ENCODE measurements around the gene CDKN1B. TPM values are rescaled to one million over a fixed set of nuclear protein-coding genes. Genes with fewer than 3 reads are reported as not detected.

The CDKN1B gene
- total and polyA plus RNA-seq, 2 of the 13 experiments (the other 11 are each of a cell fraction or from before 2014, with no cell fraction given): 20.1 to 37.2 TPM

GRCh38 chr12:12734054-12734453 is 16.9 kb downstream of the CDKN1B start:
- intact Hi-C loops (cut with micrococcal nuclease; ENCODE audit: unreplicated experiment): no loop called here
- WGBS (ENCODE audit: low lambda C conversion rate): 62% methylated on average over 2 of the region's 2 CpGs
- H4K20me1 ChIP-seq (ENCODE audit: insufficient read depth, low read length): no peaks in the 10 kb centered on the region
- TF ChIP-seq ZNF501 (CRISPR knock-in tag; IDR thresholded peaks at IDR 0.05) (no peak), YEATS2 (CRISPR knock-in tag; IDR thresholded peaks at IDR 0.05; ENCODE audit: borderline replicate concordance) (no peak), ETV5 (CRISPR knock-in tag; IDR thresholded peaks at IDR 0.05; ENCODE audit: borderline replicate concordance) (no peak), HCFC1 (IDR thresholded peaks at IDR 0.05; ENCODE audit: low read depth, low read length) (no peak), SIX1 (CRISPR knock-in tag; IDR thresholded peaks at IDR 0.05; ENCODE audit: borderline replicate concordance) (peak; percentile 64; the same call in 1 of the 2 replicates), NFYC (CRISPR knock-in tag; IDR thresholded peaks at IDR 0.05) (no peak), ZBTB34 (CRISPR knock-in tag; IDR thresholded peaks at IDR 0.05) (0 out of 2 replicates have a peak, but pooled peaks have one; percentile 19), TMF1 (CRISPR knock-in tag; IDR thresholded peaks at IDR 0.05; ENCODE audit: low read depth) (no peak), ZNF550 (CRISPR knock-in tag; IDR thresholded peaks at IDR 0.05; ENCODE audit: borderline replicate concordance) (no peak), NKX3-1 (CRISPR knock-in tag; IDR thresholded peaks at IDR 0.05) (no peak), TBP (CRISPR knock-in tag; IDR thresholded peaks at IDR 0.05) (no peak), CBX2 (IDR thresholded peaks at IDR 0.05; ENCODE audit: low read depth, low read length) (no peak), CBX2 (CRISPR knock-in tag; IDR thresholded peaks at IDR 0.05; ENCODE audit: low read depth) (no peak), TBX3 (IDR thresholded peaks at IDR 0.05; ENCODE audit: borderline replicate concordance) (no peak), ZNF775 (CRISPR knock-in tag; IDR thresholded peaks at IDR 0.05; ENCODE audit: borderline replicate concordance) (no peak), ZNF749 (CRISPR knock-in tag; IDR thresholded peaks at IDR 0.05; ENCODE audit: borderline replicate concordance) (no peak), PHF20 (CRISPR knock-in tag; IDR thresholded peaks at IDR 0.05) (no peak), ZNF572 (CRISPR knock-in tag; IDR thresholded peaks at IDR 0.05) (no peak), NR2F6 (IDR thresholded peaks at IDR 0.05) (no peak), NR2F6 (CRISPR knock-in tag; IDR thresholded peaks at IDR 0.05) (no peak), SIX4 (CRISPR knock-in tag; IDR thresholded peaks at IDR 0.05) (peak; percentile 75; the same call in 1 of the 2 replicates), ZNF276 (CRISPR knock-in tag; IDR thresholded peaks at IDR 0.05; ENCODE audit: low read depth) (no peak), SRSF1 (optimal IDR thresholded peaks at IDR 0.05; ENCODE audit: low read depth, low read length) (no peak), SPEN (CRISPR knock-in tag; IDR thresholded peaks at IDR 0.05; ENCODE audit: low read depth) (no peak)

More at GRCh38 chr12:12734054-12734453, 16.9 kb downstream of the CDKN1B start:
- Histone ChIP-seq H3K9me3 (ENCODE audit: low read length) (no peaks in the 10 kb centered on the region), H3K27ac (ENCODE audit: extremely low read length, insufficient read depth, low read length) (no peak overlapping the region), H3K4me2 (ENCODE audit: low read depth, low read length) (peak overlapping the region; percentile 80; the same call in 1 of the 2 replicates), H3K4me3 (replicated peaks in 1 of 3; ENCODE audit: insufficient read depth in 1 of 3, low read depth in 2 of 3, low read length in 3 of 3) (no peak overlapping the region), H2AFZ (ENCODE audit: low read length) (no peak overlapping the region), H3K4me1 (ENCODE audit: insufficient read depth, low read length) (peaks cover 33% of the 10 kb centered on the region), H3K27me3 (ENCODE audit: control insufficient read depth in 1 of 2, insufficient read depth in 2 of 2, low read length in 2 of 2) (no peaks in the 10 kb centered on the region), H3K36me3 (replicated peaks in 1 of 2; ENCODE audit: control insufficient read depth in 1 of 2, insufficient read depth in 2 of 2, low read length in 2 of 2) (no peaks in the 10 kb centered on the region), H3K9ac (ENCODE audit: insufficient read depth, low read depth, low read length) (no peak overlapping the region), H3K79me2 (ENCODE audit: insufficient read depth, low read length) (no peaks in the 10 kb centered on the region)
- POLR2A ChIA-PET: interaction anchor here (1.0 to 3.9 kb wide), 5 partner anchors 9 to 53 kb away, joined by 5 to 31 read pairs (median 9); no protein-coding TSS in a partner anchor
- ATAC-seq (peak; percentile 34), DNase-seq (ENCODE audit: low spot score) (no peak), FAIRE-seq (peak; percentile 15)
- CTCF ChIA-PET (ENCODE audit: low intra/inter-chr PET ratio, low total read pairs): no interaction called here
- in situ Hi-C loops (cut with HindIII; ENCODE audit: extremely low pct_ligation_motif_present, low pct_unique_long_range_greater_than_20kb): no loop called here
- no TSS peak for BruUV-seq (replicated peaks)
